GM18502 (cell line): ENCODE measurements around the gene C19orf38.

ENCODE experiments used
- ATAC-seq: cut with Tn5 transposase; IDR thresholded peaks from one replicate; pipeline ENCODE4 v1.9.1; 2021; ENCODE audit warnings: mild to moderate bottlenecking; ENCODE audit not compliant: unreplicated experiment, poor library complexity

The C19orf38 gene

GRCh38 chr19:10895920-10896319 is 47.7 kb downstream of the C19orf38 start:
- no peak for ATAC-seq

- ATAC-seq = no peak
Measured at GRCh38 chr19:10896851-10897526, 48.8 kb downstream of the C19orf38 start.

GRCh38 chr19:10898633-10899032 is 50.4 kb downstream of the C19orf38 start:
- ATAC-seq = no peak

GRCh38 chr19:10899151-10899653 is 51.0 kb downstream of the C19orf38 start:
- ATAC-seq = no peak

- ATAC-seq = no peak
Measured at GRCh38 chr19:10907925-10908324, 59.7 kb downstream of the C19orf38 start.

GRCh38 chr19:10908380-10908960 is 60.3 kb downstream of the C19orf38 start:
- no peak for ATAC-seq

- no peak for ATAC-seq
Measured at GRCh38 chr19:10911579-10912363, 63.6 kb downstream of the C19orf38 start.

GRCh38 chr19:10912619-10913018 is 64.4 kb downstream of the C19orf38 start:
- no peak for ATAC-seq

GRCh38 chr19:10913716-10914340 is 65.6 kb downstream of the C19orf38 start:
- ATAC-seq = no peak

- ATAC-seq = no peak
Measured at GRCh38 chr19:10915130-10916091, 67.2 kb downstream of the C19orf38 start.

- no peak for ATAC-seq
Measured at GRCh38 chr19:10916602-10917001, 68.4 kb downstream of the C19orf38 start.

GRCh38 chr19:10918359-10918758 is 70.1 kb downstream of the C19orf38 start:
- ATAC-seq = no peak
